ENCODE data around the gene CSRNP3. TPM values are rescaled to one million over a fixed set of nuclear protein-coding genes. Genes with fewer than 3 reads are reported as not detected.

The CSRNP3 gene
- total and polyA plus RNA-seq, 2 donors (not counting 1 experiment from before 2014, with no cell fraction given) = not detected

DNA sequence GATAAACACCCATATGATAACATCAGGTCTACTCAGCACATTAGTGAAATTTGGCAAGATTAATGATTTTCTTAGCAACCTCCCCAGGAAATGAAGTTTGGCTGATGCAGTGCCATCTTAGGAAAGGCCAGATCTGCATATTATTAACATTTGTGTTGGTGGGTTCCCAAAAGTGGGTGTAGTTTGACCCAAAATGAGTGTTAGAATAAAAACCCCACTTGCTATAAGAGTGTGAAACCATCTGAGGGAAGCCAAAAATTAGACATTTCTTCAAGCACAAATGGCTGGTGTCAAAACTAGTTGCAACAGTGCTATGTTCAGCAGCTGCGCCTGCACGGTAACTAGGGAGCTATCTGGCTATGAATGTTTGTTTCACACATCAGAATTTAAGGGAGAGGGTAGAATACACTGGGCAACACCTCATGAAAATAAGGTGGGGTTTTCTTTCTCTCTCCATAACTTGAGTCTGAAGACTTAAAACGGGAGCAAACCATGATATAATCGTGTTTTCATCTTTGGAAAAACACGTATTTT is 15.9 kb upstream of the CSRNP3 start:
- DNase-seq = no peak
- peaks cover 7% of the 10 kb centered on the region for H3K27me3 Mint-ChIP-seq
- H3K4me1 Mint-ChIP-seq = no peaks in the 10 kb centered on the region
- no peak overlapping the region for H3K4me3 ChIP-seq (ENCODE audit: control extremely low read depth in 1 of 5, extremely low read depth in 1 of 5, insufficient read depth in 1 of 5, low read depth in 2 of 5, low read length in 4 of 5)
- H2AFZ ChIP-seq (ENCODE audit: insufficient read depth, low read depth, low read length, poor library complexity, severe bottlenecking) = no peak overlapping the region
- no peak for ATAC-seq (ENCODE audit: low read depth)
- H3K9me3 ChIP-seq (ENCODE audit: control extremely low read depth in 1 of 3, control insufficient read depth in 2 of 3, insufficient read depth in 1 of 3, low read length in 2 of 3) = no peaks in the 10 kb centered on the region
- no peak overlapping the region for H3K9ac ChIP-seq (ENCODE audit: low read length)
- CTCF ChIA-PET = no interaction called here
- peaks cover 3% of the 10 kb centered on the region for H3K9me3 Mint-ChIP-seq (ENCODE audit: insufficient read depth)
- H4K20me1 ChIP-seq (ENCODE audit: control insufficient read depth, insufficient read depth, low read length, poor library complexity, severe bottlenecking) = no peaks in the 10 kb centered on the region
- no peak overlapping the region for H3K4me3 Mint-ChIP-seq
- no peaks in the 10 kb centered on the region for H3K4me1 ChIP-seq (ENCODE audit: control insufficient read depth in 2 of 2, insufficient read depth in 2 of 2, low read length in 2 of 2)
- H3K36me3 ChIP-seq (replicated peaks in 1 of 2; ENCODE audit: control extremely low read depth in 1 of 2, control insufficient read depth in 1 of 2, extremely low read depth in 1 of 2, insufficient read depth in 2 of 2, low read length in 1 of 2) = no peaks in the 10 kb centered on the region
- no peak overlapping the region for H3K4me2 ChIP-seq (replicated peaks; ENCODE audit: low read depth, low read length, poor library complexity, severe bottlenecking)
- H3K27ac ChIP-seq (ENCODE audit: low read length in 2 of 2) = no peak overlapping the region
- H3K27me3 ChIP-seq (replicated peaks in 1 of 4; ENCODE audit: control extremely low read depth in 1 of 4, control insufficient read depth in 3 of 4, insufficient read depth in 4 of 4, low read length in 3 of 4) = no peaks in the 10 kb centered on the region
- POLR2A ChIA-PET = no interaction called here
- H3K27ac Mint-ChIP-seq = no peak overlapping the region
- intact Hi-C loops (cut with micrococcal nuclease) = no loop called here
- no peaks in the 10 kb centered on the region for H3K79me2 ChIP-seq (ENCODE audit: control insufficient read depth, insufficient read depth, low read length)
- WGBS (ENCODE audit: insufficient coverage) = 100% methylated on average over 3 of the region's 5 CpGs
- TF ChIP-seq, protein P1, sequence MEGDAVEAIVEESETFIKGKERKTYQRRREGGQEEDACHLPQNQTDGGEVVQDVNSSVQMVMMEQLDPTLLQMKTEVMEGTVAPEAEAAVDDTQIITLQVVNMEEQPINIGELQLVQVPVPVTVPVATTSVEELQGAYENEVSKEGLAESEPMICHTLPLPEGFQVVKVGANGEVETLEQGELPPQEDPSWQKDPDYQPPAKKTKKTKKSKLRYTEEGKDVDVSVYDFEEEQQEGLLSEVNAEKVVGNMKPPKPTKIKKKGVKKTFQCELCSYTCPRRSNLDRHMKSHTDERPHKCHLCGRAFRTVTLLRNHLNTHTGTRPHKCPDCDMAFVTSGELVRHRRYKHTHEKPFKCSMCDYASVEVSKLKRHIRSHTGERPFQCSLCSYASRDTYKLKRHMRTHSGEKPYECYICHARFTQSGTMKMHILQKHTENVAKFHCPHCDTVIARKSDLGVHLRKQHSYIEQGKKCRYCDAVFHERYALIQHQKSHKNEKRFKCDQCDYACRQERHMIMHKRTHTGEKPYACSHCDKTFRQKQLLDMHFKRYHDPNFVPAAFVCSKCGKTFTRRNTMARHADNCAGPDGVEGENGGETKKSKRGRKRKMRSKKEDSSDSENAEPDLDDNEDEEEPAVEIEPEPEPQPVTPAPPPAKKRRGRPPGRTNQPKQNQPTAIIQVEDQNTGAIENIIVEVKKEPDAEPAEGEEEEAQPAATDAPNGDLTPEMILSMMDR (IDR thresholded peaks at IDR 0.05) = no peak
- TF ChIP-seq EZH2 (IDR thresholded peaks at IDR 0.05; ENCODE audit: borderline replicate concordance, insufficient read depth, low read depth, low read length, poor library complexity, severe bottlenecking) = no peak

DNA sequence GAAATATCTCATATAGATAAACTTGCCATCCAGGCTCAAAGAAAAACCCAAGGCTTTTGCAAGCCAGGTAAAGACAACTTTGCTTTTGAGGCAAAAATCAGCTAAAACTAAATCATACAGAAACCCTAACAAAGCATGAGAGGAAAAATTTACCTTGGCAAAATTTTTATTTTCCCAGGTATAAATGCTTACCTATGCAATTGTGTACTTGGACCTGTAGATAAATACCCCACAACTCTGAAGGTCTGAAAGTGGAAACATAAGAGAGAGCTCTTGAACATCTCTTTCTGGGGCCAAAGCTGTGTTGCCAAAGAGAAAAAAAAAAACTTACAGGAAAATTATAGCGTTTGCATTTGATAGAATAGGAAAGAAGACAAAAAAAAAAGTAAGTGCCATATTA is 14.6 kb upstream of the CSRNP3 start:
- Histone ChIP-seq H3K27me3 (replicated peaks in 1 of 4; ENCODE audit: control extremely low read depth in 1 of 4, control insufficient read depth in 3 of 4, insufficient read depth in 4 of 4, low read length in 3 of 4) (no peaks in the 10 kb centered on the region), H3K79me2 (ENCODE audit: control insufficient read depth, insufficient read depth, low read length) (no peaks in the 10 kb centered on the region), H3K4me3 (ENCODE audit: control extremely low read depth in 1 of 5, extremely low read depth in 1 of 5, insufficient read depth in 1 of 5, low read depth in 2 of 5, low read length in 4 of 5) (no peak overlapping the region), H3K9ac (ENCODE audit: low read length) (no peak overlapping the region), H3K36me3 (replicated peaks in 1 of 2; ENCODE audit: control extremely low read depth in 1 of 2, control insufficient read depth in 1 of 2, extremely low read depth in 1 of 2, insufficient read depth in 2 of 2, low read length in 1 of 2) (no peaks in the 10 kb centered on the region), H3K4me2 (replicated peaks; ENCODE audit: low read depth, low read length, poor library complexity, severe bottlenecking) (no peak overlapping the region), H2AFZ (ENCODE audit: insufficient read depth, low read depth, low read length, poor library complexity, severe bottlenecking) (no peak overlapping the region), H3K9me3 (ENCODE audit: control extremely low read depth in 1 of 3, control insufficient read depth in 2 of 3, insufficient read depth in 1 of 3, low read length in 2 of 3) (no peaks in the 10 kb centered on the region), H3K4me1 (ENCODE audit: control insufficient read depth in 2 of 2, insufficient read depth in 2 of 2, low read length in 2 of 2) (no peaks in the 10 kb centered on the region), H4K20me1 (ENCODE audit: control insufficient read depth, insufficient read depth, low read length, poor library complexity, severe bottlenecking) (no peaks in the 10 kb centered on the region), H3K27ac (ENCODE audit: low read length in 2 of 2) (no peak overlapping the region)
- H3K27me3 Mint-ChIP-seq = peaks cover 3% of the 10 kb centered on the region
- H3K4me1 Mint-ChIP-seq = no peaks in the 10 kb centered on the region
- intact Hi-C loops (cut with micrococcal nuclease) = no loop called here
- WGBS (ENCODE audit: insufficient coverage) = no CpG with 5 or more reads among the region's 1 CpG
- no peak for TF ChIP-seq EZH2 (IDR thresholded peaks at IDR 0.05; ENCODE audit: borderline replicate concordance, insufficient read depth, low read depth, low read length, poor library complexity, severe bottlenecking)
- TF ChIP-seq, protein P1 (IDR thresholded peaks at IDR 0.05) = no peak
- no peak overlapping the region for H3K4me3 Mint-ChIP-seq
- ATAC-seq (ENCODE audit: low read depth) = no peak
- no peak for DNase-seq
- peaks cover 3% of the 10 kb centered on the region for H3K9me3 Mint-ChIP-seq (ENCODE audit: insufficient read depth)
- no peak overlapping the region for H3K27ac Mint-ChIP-seq
- ChIA-PET POLR2A (no interaction called here), CTCF (no interaction called here)
